ENCODE measurements around the gene ITGAL.

GRCh38 chr16:30541502-30542329, 69.2 kb downstream of the ITGAL start:
- no peak for TF ChIP-seq CTCF (IDR thresholded peaks at IDR 0.05)
- no peak for TF ChIP-seq POLR2A (IDR thresholded peaks at IDR 0.05)
- peak in 1 of 3 donors; percentile 23 for TF ChIP-seq POLR2AphosphoS5 (IDR thresholded peaks at IDR 0.05)
- no peak for TF ChIP-seq EP300 (IDR thresholded peaks at IDR 0.05; ENCODE audit: low read depth)

Data from transverse colon (tissue), 4 donors.